GM19455 (cell line): ENCODE results near the gene PHF21B.
"Not testable (repeated sequence)": the region's sequence is repeated elsewhere in the genome, so short reads cannot be mapped to it uniquely, and the experiment has no call there.

Experiments
- ATAC-seq: cut with Tn5 transposase; IDR thresholded peaks from one replicate; pipeline ENCODE4 v1.9.1; 2021; ENCODE audit not compliant: unreplicated experiment

Gene PHF21B

DNA sequence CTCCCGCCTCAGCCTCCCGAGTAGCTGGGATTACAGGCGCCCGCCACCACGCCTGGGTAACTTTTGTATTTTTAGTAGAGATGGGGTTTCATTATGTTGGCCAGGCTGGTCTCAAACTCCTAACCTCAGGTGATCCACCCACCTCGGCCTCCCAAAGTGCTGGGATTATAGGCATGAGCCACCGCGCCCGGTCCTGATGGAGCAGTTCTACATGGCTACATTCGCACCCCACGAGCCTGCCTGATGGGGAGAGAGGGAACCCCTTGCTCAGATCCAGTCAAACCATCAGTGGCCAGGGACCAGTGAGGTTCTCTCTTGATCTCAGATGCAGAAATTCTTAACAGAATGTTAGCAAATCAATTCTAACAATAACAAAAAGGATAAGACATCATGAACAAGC is 88.0 kb downstream of the PHF21B start:
- ATAC-seq, result not testable (repeated sequence)

DNA sequence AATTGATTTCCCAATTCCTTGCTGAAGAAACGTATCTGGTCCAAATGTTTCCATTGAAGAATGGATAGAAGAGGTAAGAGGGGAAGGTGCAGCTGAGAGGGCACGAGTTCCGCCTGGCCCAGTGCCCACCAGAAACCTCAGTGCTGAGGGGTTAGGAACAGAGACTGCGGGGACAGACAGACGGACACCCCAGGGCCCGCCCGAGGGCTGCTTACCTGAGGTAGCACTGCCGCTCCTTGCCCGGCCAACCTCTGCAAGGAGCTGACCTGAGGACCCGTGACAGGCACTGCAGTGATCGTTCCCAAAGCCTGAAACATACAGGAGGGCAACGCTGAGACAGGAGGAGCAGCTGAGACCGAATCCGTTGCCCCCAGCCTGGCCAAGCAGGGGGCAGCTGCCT is 89.6 kb downstream of the PHF21B start:
- no peak for ATAC-seq

DNA sequence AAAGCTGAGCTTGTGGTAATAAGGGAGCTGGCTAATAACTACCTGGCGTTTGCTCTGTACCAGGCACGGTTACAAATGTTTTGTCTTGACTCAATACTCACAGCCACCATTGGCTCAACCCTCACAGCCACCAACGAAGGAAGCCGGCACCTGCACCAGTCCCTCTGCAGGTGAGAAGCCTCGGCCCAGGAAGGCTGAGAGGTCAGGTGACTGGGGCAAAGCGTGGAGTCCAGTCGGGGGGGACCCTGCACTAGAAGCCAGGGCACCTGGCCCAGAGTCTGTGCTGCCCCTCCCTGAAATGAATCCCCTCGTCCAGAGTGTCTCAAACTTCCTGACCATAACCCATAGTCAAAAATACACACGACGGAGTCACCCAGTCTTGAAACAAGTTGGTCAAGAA is 90.1 kb downstream of the PHF21B start:
- no peak for ATAC-seq

DNA sequence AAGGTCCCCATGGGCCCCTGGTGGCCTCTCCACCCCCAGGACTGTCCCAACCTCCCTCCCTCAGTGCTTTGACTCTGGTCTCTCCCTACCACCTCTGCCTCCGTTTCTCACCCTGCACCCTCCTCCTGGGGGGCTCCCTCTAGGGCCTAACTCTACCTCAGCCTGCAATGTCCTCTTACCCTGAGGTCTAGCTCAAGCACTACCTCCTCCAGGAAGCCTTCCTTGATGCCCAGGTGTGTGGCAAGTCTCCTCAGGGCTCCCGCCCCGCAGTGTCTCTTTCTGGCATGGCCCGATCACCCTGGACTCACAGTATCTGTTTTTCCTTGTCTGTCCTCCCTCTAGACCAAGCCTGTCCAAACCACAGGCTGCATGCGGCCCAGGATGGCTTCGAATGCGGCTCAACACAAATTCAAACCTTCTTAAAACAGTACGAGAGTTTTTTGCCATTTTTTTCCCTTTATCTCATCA is 90.8 kb downstream of the PHF21B start:
- no peak for ATAC-seq

DNA sequence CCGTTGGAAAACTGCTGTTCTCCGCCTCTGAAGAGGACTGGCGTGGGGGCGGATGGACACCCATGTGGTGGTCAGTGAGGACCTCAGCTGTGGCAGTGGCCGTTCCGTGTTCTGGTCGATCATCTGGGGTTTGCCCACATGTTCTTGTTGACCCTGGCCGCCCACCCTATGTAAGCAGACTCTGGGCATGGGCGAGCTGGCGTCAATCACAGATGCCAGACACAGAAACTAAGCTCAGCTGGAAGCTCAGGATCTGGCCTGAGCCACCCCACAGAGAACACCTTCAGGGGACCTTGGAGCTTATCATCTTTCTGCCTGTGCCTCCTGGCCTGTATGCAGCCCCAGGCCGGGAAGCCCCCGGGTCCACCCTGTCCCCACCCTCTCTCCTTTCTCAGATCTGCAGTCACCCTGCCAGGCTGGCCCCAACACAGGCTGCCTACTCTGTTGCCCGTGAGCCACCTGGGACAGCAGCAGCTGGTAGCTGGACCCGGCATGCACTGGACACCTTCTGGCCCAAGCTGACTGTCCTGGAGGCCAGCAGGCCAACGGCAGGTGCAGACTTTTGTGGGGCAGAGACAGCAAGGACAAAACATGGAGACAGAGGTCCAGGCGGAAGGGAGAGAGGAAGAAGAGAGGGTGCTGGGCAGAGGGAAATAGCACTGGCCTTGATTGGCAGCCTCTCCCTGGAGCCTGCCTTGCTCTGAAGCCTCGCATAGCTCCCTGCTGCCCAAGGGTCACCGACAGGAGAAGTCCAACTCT is 91.5 kb downstream of the PHF21B start:
- no peak for ATAC-seq

DNA sequence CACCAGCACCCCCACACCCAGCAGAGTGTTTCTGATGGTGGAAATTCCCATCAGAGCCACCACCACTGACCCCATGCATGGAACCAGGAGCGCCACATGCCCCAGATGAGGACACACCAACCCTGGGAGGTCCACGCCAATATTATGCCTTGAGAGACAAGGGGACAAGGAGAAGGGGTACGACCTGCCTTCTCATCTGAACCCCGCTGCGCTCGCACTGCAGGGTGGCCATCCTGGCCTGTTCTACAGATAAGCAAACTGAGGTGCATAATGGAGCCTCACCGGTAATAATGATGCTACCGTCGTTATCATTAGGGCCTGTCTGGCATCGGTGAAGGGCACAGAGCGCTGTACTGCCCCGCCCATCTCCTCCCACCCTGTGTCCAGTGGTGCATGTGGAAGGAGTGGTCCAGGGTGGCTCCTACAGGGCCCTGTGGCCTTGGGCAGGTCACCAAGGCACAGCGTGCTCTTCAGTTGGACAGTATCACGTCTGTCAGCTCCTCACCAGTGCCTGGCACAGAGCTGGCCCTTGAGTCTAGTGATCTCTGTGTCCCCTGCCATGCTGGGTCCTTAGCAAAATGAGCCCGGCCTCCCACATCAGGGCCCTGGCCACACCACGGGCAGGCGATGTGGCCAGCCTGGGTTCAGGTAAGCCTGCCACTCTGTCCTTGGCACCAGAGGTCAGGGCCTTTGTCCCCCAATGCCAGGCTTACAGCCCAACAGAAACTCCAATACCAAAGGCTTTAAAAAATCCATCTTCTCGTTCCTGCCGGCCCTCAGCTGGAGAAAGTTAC is 92.2 kb downstream of the PHF21B start:
- ATAC-seq, result no peak

DNA sequence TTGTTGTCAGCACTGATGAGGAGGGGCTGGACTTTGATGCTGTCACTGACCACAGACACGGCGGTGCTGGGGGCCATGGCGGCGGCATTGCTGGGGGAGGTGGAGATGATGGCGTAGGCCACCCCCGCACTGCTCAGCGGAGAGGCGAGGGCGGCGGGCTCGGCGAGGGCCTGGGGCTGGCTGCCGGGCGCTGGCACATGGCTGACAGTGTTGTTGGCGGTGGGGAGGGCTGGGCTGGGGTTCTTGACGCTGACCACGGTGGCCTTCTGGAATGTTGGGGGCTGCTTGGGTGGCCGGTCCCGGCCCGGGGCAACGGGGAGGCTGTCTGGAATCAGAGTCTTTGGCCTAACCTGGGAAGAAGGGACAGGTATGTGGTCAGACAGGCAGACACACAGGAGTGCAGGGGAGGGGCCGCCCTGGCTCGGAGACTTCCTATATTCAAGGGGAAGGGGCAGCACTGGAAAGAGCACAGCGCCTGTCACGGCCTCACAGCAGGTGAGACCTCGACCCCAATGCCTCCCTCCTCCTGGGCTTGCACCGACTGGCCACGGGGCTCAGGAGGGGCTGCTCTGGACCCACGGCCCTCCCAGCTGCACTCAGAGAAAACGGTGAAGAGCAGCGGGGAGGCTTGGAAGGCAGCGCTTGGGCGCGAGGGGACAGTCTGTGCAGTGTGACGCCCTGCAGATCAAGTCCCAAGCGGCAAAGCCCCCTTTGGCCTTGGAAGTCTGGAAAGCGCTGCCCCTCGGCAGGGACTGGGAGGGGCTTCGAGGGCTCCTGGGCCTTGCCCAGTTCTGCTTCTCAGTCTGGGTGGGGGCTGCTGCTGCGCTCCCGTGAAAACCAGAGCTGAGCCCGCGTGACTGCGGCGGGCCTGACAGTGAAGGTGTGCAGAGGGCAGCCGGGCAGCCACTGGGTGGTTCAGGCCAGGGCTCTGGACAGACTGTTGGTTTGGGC is 93.2 kb downstream of the PHF21B start:
- no peak for ATAC-seq

DNA sequence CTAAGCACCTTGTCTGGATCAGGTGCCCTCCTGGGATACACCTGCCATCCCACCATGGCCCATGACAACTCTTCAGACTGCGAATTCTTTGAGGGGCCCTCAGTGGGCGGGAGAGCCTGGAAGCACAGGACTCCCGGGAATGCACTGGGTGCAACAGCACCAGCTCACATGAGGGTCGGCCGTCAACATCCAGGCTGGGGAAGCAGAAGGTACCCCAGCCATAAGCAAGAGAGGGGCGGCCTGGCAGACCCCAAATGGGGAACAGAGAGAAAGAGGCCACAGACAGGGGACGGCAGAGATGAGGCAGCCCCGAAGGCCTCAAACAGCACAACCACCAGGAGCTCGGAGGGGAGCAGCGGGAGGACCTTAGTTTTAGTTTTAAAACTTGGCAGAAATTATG is 94.4 kb downstream of the PHF21B start:
- ATAC-seq, result no peak

DNA sequence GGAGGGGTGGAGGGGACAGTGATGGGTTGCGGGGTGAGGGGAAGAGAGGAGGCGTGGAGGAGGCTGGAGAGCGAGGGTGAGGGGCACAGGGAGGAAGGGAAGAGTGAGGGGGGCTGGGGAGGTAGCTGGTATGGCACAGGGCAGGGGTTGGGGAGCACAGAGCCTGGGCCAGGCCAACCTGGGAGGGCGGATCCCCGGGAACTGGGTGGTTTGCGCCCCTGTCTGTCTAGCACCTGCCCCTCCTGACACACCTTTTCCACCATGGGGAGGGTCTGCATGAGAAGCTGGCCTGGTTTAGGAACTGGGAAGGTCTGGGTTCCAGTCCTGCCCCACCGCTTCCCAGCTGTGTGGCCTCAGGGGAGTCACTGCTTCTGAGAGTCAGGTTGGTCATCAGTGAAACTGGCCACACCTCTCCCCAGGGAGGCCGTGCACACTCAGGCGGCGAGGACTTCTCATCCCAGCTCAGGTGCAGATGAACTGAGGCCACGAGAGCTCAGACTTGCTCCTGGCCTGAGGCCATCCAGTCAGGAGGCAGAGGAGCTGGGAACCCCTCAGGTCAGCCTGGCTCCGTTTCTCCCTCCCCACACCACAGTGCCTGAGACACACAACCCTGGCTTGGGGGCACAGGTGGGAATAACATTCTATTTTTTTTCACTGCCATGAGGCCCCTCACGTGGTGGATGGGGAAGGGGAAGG is 95.6 kb downstream of the PHF21B start:
- ATAC-seq, result no peak

DNA sequence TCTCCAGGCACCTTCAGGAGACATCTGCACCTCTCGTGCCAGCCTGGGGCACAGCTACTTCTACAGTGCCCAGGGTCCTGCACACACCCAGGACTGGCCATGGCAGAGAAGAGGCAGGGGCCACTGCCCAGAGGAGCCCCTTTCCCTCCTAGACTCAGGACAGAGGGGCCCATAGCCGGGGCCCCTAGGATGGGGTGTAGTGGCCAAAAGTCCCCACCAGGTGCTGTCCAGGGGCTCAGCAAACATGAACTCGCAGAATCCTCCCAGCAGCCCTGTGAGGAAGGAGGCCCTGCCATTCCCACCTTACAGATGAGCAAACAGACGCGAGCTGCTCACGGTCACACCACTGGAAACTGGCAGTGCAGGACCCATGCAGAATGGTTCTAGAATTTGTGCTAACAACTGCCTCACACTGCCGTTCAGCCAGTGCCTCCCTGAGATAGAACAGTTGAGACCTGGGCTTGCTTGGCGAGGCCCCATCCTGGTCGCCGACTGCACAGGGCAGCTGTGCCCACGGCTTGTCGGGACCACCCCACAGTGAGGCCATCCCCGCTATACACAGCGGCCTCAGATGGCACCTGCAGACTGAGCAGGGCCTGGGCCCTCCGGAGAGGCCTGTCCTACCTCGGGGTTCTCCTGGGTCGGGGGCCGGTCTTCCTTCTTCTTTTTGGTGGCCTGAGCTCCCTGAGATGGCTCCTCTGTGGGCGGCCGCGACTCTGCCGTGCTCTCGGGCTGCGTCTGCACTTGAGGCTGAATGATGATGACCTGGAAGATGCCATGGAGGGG is 96.4 kb downstream of the PHF21B start:
- no peak for ATAC-seq

DNA sequence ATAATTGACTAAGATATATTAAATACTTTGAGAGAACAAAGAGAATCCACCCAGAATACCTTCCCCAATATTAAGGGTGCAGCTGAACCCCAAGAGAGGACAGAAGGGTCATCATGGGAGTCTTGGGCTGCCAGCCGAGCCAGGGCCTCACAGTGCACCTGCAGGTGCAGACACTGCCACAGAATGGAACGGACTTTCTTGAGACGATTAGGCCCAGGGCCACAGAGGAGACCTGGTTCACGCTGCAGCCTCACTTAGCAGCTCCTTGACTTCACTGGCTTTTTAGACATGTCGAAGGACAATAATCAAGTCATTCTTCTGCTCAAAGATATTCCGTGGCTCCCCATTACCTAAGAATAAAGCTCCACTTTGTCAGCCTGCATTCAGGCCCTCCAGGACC is 100.6 kb downstream of the PHF21B start:
- ATAC-seq, result no peak

DNA sequence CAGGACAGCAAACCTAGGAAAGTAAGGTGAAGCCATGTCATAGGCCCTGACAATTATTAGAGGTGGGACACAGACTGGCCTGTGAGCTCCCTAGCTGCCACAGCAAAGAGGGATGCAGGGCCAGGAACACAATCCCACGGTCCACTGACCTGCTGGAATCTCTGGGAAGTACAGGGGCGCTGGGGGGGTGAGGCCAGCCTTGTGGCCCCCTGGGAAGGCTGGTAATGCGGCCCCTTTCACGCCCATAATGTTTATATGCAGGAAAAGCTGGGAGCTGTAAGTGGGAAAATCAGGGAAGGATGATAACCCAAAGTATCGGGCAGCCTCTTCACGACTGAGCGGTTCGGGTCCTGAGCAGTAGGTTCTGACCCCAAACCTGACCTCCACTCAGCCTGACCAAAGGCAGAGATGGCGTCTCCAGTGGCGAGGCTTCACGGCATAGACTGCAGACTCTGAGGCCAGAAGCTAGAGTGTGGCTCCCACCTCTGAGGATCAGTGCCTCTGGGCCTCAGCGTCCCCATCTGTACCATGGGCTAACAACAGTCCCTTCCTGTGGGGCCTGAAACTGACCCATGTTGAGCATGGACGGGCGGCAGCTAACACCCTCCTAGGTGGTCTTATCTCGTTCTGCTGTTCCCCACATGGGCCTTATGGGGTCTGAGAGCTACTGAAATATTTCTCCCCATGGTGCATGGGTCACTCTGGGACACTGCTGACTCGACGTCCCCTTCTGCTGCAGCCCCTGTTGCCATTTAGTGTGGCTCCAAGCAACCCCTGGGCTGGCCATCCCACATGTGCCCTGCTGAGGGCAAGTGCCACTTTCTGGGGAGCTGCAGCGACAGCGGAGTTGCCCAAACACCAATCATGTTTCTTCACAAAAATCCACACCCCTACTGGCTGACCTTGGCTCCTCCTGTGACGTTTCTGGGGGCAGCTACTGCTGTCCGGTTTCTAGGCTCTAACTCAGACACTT is 101.8 kb downstream of the PHF21B start:
- no peak for ATAC-seq

DNA sequence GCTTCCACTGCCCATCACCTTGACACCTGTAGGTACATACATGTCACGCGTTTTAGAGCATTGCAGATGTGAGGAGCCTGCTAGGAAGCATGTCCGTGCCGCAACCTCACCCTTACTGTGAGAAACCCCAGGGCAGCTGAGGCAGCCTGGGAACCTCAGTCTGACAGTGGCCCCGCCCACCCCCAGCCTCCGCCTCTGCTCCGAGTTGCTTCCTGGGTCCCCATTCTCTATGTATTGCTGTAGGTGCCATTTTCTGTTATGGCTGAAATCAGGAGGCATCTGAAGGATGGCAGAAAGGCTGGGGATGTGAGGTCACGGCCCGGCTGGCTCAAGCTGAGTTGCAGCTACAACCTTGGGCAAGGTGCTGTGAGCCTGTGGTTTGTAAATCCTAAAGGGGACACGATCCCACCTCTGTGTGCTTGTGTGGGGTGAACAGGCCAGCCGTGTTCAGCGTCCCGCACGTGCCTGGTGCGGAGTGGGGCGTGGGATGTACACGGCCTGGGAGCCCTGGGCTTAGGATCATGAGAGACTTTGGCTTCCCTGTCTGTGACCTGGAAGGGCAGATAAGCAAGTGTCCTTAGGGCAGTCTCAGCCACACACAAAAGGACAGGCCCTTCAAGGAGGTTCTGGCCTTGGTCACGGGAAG is 102.7 kb downstream of the PHF21B start:
- no peak for ATAC-seq

DNA sequence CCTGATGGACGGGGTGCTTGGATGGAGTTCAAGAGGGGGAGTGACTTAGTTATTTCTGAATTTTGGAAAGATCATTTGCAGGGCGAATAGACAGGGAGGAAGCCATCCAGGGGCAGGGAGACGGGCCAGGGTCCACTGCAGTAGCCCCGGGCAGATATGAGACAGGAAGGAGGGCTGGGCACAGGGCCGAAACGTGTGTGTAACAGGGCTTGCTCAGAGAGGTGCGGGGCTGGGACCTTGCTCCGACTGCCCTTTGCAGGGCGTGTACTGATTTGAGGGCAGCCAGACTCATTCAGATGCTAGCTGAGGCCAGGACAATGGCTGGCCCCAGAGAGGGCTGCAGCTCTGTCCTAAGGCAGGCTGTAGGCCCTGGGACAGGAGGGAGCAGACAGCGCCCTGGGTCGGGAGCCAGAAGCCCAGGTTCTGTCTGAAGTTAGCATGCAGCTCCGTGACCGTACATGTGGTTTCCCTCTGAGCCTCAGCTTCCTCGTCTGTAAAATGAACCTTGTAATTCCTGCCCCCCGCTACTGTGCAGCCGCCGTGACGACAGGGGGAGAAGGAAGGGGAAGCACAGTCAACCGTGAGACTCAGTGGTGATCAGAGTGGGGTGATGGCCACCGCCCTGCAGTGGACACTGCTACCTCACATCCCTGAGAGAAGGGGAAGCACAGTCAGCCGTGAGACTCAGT is 103.4 kb downstream of the PHF21B start:
- no peak for ATAC-seq

DNA sequence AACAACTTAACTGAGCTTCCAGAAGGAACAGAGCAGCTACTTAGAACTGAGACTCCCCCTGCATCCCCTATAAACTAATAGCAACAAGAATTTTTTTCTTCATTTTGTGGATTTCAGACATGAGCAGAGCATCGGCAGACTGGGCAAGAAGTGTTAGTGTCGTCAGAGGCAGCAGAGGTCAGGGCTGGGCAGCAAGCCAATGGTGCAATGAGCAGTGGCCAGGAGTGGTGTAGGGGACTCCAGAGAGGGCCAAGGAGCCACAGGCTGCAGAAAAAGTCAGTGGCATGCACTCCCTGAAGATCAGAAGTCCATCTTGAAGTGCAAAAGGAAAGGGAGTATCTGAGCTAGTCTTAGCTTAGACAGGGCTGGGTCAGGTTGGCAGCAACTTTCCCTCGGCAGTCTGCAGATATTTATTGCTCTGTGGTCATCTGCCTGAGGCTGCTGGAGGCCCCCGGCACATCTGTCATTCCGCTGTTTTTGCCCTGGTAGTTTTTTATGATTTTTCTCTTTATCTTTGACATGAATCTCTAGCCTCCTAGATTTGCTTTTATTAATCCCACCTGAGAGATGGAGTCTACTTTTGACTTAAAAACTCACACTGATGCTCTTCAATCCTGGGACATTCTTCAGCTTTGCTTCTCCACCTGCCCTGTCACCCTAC is 105.2 kb downstream of the PHF21B start:
- ATAC-seq, result not testable (repeated sequence)

DNA sequence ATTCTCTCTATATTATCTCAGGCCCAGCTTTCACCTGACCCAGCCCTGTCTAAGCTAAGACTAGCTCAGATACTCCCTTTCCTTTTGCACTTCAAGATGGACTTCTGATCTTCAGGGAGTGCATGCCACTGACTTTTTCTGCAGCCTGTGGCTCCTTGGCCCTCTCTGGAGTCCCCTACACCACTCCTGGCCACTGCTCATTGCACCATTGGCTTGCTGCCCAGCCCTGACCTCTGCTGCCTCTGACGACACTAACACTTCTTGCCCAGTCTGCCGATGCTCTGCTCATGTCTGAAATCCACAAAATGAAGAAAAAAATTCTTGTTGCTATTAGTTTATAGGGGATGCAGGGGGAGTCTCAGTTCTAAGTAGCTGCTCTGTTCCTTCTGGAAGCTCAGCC is 106.6 kb downstream of the PHF21B start:
- ATAC-seq, result not testable (repeated sequence)

DNA sequence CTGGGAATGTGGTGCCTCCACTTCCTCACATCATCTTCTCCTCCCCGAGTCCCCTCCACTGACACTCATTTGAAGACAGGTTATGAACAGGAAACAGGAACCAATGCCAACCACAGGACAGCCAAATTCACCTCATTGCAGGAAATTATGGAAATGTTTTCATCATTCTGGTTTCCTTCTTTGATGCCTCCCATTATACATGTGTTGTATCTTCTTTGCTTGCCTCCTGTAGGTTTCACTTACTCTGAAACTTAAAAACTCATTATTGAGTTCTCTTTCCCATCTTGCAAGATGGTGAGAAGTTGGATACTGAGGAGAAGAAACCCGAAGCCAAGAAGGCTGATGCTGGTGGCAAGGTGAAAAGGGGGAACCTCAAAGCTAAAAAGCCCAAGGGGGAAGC is 108.5 kb downstream of the PHF21B start:
- ATAC-seq, result no peak
